HEK293T (cell line): Measurements from ENCODE around the gene SLCO3A1.

Experiments
- CTCF ChIA-PET: fragments of 350-600 bp; formaldehyde crosslinking; extraction: SDS; loops from one replicate; lab custom pipeline; 2021; ENCODE audit warnings: antibody characterized with exemption, inconsistent platforms; lab: Yijun Ruan, JAX
- POLR2A ChIA-PET: fragments of 350-600 bp; formaldehyde crosslinking; extraction: SDS; loops from one replicate; lab custom pipeline; 2020; ENCODE audit warnings: antibody characterized with exemption, inconsistent platforms; lab: Yijun Ruan, JAX
- DNase-seq: peaks from one replicate; pipeline ENCODE4 v3.0.0; 2012; ENCODE audit warnings: mixed read lengths; ENCODE audit errors: extremely low spot score
- ARNT ChIP-seq: fragments of 450-650 bp; IDR thresholded peaks from 2 replicates; pipeline ENCODE4 v1.6.1; 2017; ENCODE audit warnings: mild to moderate bottlenecking
- BHLHE40 ChIP-seq: fragments of 450-650 bp; IDR thresholded peaks from 2 replicates; pipeline ENCODE4 v1.6.1; 2016; ENCODE audit warnings: mild to moderate bottlenecking, moderate library complexity, borderline replicate concordance
- CTBP1 ChIP-seq: fragments of 450-650 bp; IDR thresholded peaks from 2 replicates; pipeline ENCODE4 v1.6.1; 2016; ENCODE audit warnings: borderline replicate concordance
- ELF4 ChIP-seq: fragments of 450-650 bp; IDR thresholded peaks from 2 replicates; pipeline ENCODE4 v1.6.1; 2017; ENCODE audit warnings: antibody characterized with exemption
- FOXA1 ChIP-seq: fragments of 450-650 bp; IDR thresholded peaks from 2 replicates; pipeline ENCODE4 v1.6.1; 2016; ENCODE audit warnings: mild to moderate bottlenecking
- FOXK2 ChIP-seq: fragments of 450-650 bp; IDR thresholded peaks from 2 replicates; pipeline ENCODE4 v1.6.1; 2016; ENCODE audit warnings: mild to moderate bottlenecking
- FOXM1 ChIP-seq: fragments of 450-650 bp; IDR thresholded peaks from 2 replicates; pipeline ENCODE4 v1.6.1; 2017; ENCODE audit warnings: mild to moderate bottlenecking, borderline replicate concordance
- HDGF ChIP-seq: fragments of 450-650 bp; IDR thresholded peaks from 2 replicates; pipeline ENCODE4 v1.6.1; 2017; ENCODE audit warnings: antibody characterized with exemption, borderline replicate concordance
- L3MBTL2 ChIP-seq: fragments of 450-650 bp; conservative IDR thresholded peaks from 2 replicates; pipeline ENCODE4 v1.6.1; 2016; ENCODE audit warnings: mild to moderate bottlenecking
- LEF1 ChIP-seq: fragments of 450-650 bp; IDR thresholded peaks from 2 replicates; pipeline ENCODE4 v1.6.1; 2017; ENCODE audit warnings: mild to moderate bottlenecking, borderline replicate concordance
- NFRKB ChIP-seq: fragments of 450-650 bp; IDR thresholded peaks from 2 replicates; pipeline ENCODE4 v1.6.1; 2016; ENCODE audit warnings: mild to moderate bottlenecking, moderate library complexity
- SP1 ChIP-seq: fragments of 450-650 bp; IDR thresholded peaks from 2 replicates; pipeline ENCODE4 v1.6.1; 2017
- SUZ12 ChIP-seq: fragments of 450-650 bp; IDR thresholded peaks from 2 replicates; pipeline ENCODE4 v1.6.1; 2016; ENCODE audit warnings: mild to moderate bottlenecking
- TARDBP ChIP-seq: fragments of 450-650 bp; IDR thresholded peaks from 2 replicates; pipeline ENCODE4 v1.6.1; 2016
- ZNF384 ChIP-seq: fragments of 450-650 bp; IDR thresholded peaks from 2 replicates; pipeline ENCODE4 v1.6.1; 2016
- TF ChIP-seq, protein P1 (sequence below): fragments of 450-650 bp; IDR thresholded peaks from 2 replicates; pipeline ENCODE4 v1.6.1; 2016

Gene SLCO3A1

DNA sequence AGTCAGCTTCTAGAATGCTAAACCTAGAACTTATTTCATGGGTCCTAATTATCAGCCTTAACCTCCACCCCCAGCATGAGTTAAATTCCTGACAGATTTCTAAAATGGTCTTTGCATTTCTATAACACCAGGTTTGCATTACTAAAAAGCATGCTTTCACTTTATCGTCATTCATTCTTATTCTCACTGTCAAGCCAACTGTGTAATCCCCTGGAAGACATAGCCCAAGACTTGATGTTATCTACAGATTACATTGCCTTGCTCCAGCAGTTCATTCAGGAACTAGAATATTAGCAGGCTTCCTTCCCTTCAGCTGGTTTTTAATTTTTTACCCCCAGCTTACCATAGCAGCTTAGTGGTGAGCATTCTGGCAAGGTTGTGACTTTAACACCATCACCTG is 184.0 kb downstream of the SLCO3A1 start:
- ChIA-PET CTCF (interaction anchor here (0.8 kb wide), 1 partner anchor 27 kb away, joined by 3 read pairs; no protein-coding TSS in a partner anchor), POLR2A (no interaction called here)
- no peak for DNase-seq
- TF ChIP-seq CTBP1 = no peak
- no peak for TF ChIP-seq HDGF
- TF ChIP-seq SP1 = no peak
- no peak for TF ChIP-seq FOXK2
- TF ChIP-seq BHLHE40 = no peak
- TF ChIP-seq ZNF384 = no peak
- TF ChIP-seq LEF1 = no peak
- no peak for TF ChIP-seq L3MBTL2
- TF ChIP-seq ARNT = no peak
- TF ChIP-seq NFRKB = no peak
- TF ChIP-seq ELF4 = no peak
- no peak for TF ChIP-seq SUZ12
- TF ChIP-seq FOXM1 = no peak
- TF ChIP-seq, protein P1, sequence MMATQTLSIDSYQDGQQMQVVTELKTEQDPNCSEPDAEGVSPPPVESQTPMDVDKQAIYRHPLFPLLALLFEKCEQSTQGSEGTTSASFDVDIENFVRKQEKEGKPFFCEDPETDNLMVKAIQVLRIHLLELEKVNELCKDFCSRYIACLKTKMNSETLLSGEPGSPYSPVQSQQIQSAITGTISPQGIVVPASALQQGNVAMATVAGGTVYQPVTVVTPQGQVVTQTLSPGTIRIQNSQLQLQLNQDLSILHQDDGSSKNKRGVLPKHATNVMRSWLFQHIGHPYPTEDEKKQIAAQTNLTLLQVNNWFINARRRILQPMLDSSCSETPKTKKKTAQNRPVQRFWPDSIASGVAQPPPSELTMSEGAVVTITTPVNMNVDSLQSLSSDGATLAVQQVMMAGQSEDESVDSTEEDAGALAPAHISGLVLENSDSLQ = no peak
- TF ChIP-seq TARDBP = no peak
- no peak for TF ChIP-seq FOXA1

DNA sequence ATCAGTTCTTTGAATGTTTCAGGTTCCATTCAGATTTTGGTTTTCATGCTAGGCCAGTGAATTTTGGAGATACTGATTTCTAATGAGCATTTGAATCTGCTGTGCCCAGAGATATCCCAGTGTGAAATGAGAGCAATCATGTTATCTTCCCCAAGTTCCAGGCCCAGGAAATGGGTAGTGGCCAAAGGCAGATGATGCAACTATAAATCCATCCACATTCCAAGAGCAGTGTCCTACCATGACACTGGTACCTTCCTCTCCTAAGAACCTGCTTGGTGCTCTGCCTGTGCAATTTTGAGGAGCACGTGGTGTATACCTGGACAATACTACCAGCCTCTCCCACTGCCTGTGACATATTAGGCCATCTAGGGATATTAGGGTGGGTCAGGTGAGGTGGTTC is 186.8 kb downstream of the SLCO3A1 start:
- TF ChIP-seq FOXK2 (no peak), HDGF (no peak), NFRKB (no peak)
- ChIA-PET CTCF (no interaction called here), POLR2A (no interaction called here)
- no peak for DNase-seq

DNA sequence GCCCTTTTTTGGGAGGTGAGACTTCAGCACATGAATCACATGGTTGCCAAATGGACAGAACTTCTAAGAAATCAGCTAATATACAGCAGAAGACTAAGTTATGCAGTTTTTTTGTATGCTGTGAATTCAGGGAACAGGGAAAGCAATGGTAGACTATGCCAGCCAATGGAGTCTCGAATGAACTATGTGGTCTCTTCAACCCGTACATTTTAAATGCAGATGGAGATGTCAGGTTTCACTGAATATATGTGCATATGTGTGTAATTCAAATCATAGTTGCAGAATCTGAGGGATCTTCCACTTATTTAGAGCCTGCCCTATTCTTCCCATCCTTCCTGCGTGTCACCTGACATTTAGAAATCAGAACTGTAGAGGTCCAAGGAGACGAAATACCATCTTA is 187.9 kb downstream of the SLCO3A1 start:
- ChIA-PET CTCF (no interaction called here), POLR2A (no interaction called here)
- no peak for DNase-seq
- TF ChIP-seq, protein P1 = no peak
- no peak for TF ChIP-seq HDGF
- TF ChIP-seq L3MBTL2 = no peak
- TF ChIP-seq ZNF384 = no peak
- no peak for TF ChIP-seq SP1
- TF ChIP-seq SUZ12 = no peak
- TF ChIP-seq TARDBP = no peak
- TF ChIP-seq ELF4 = no peak
- no peak for TF ChIP-seq CTBP1
- no peak for TF ChIP-seq FOXM1
- TF ChIP-seq LEF1 = no peak
- no peak for TF ChIP-seq ARNT
- no peak for TF ChIP-seq FOXA1
- no peak for TF ChIP-seq FOXK2
- no peak for TF ChIP-seq NFRKB
- no peak for TF ChIP-seq BHLHE40

DNA sequence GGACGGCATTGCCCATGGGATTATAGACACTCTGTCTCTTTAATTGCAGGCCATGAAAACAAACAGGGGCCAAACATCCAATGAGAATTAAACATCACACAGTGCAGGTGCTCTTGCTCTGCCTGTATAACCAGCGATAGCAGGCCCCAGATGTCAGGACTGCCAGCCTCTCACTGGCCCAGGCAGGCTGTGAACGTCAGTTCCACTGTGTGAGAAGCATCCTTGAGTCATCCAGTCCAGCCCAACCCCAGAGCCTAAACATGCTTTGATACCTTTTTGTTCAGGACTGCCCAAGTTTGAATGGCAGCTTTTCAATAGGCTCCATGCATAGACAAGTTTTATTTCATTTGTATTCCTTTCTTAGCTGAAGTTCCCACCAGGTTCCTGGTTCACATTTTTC is 189.8 kb downstream of the SLCO3A1 start:
- POLR2A ChIA-PET = no interaction called here

DNA sequence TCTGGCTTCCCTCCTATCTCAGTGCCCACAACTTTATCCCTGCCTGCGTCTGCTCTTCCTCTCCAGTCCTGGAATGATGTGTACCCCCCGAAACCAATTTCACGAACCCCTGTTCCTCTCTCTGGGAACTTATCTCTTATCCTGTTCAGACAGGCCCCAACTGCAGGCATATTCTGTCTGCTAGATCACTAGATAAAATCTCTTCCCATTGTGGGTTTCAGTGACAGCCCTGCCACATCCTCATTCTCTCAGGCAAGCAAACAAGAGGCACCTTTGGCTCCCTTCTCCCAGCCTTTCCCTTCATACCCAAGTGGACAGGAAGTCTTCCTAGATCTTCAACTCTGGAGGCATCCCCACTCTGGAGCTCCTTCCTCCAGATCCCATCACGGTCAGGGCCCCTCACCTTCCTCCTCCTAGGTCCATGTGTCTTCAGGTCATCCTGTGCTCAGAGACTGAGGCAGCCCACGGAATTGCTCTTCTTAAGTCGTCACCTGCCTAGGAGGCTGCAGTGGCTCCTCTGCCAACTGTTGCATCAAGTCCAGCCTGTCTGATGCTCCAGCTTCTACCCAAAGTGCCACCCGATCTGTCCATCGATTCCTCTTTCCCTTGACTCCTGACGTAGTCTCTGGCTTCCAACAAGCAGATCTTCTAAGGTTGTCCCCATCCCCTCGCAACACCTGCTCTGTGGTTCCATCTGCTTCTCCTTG is 190.8 kb downstream of the SLCO3A1 start:
- TF ChIP-seq NFRKB = no peak
- no peak for TF ChIP-seq FOXK2
- TF ChIP-seq SP1 = no peak
- no peak for TF ChIP-seq TARDBP
- TF ChIP-seq LEF1 = no peak
- TF ChIP-seq ARNT = no peak
- CTCF ChIA-PET = no interaction called here
- DNase-seq = no peak
- POLR2A ChIA-PET = no interaction called here

More for the DNA sequence above, 189.8 kb downstream of the SLCO3A1 start:
- CTCF ChIA-PET = no interaction called here
- TF ChIP-seq ELF4 (no peak), LEF1 (no peak), HDGF (no peak), NFRKB (no peak), FOXM1 (no peak), SUZ12 (no peak), BHLHE40 (no peak), FOXK2 (no peak), ZNF384 (no peak), ARNT (no peak), SP1 (no peak)
- no peak for DNase-seq

DNA sequence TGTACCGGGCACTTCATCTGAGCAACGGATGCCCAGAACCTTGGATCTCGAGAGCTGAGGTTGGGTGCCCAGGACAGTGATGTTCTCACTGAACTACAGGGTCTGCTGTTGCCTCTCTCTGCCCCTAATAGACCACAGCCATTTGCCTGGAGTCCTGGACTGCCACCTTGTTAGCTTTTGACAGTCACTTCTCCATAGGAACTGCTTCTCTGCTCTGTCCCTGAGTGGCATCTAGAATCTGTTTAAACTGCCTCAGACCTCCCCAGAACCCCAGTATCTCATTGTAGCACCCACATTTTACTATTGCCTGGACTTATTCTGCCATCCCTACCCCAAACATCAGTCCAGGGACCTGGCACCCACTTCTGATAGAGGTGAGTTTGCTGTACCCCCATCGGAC is 194.4 kb downstream of the SLCO3A1 start:
- DNase-seq = no peak
- CTCF ChIA-PET = no interaction called here
- TF ChIP-seq BHLHE40 (no peak), ELF4 (no peak), ZNF384 (no peak), FOXM1 (no peak), FOXK2 (no peak), L3MBTL2 (no peak), SP1 (no peak), HDGF (no peak), ARNT (no peak)
- TF ChIP-seq, protein P1 = no peak
- POLR2A ChIA-PET = no interaction called here
